Ascending aorta (tissue), 2 donors: Measurements from ENCODE around the gene FBXO28. TPM values are rescaled to one million over a fixed set of nuclear protein-coding genes. Genes with fewer than 3 reads are reported as not detected.

Experiments used
- DNase-seq, 2 donors: peaks; one replicate each; pipeline ENCODE4 v3.0.0-alpha.2; 2019; ENCODE audit warnings: low spot score in 2 of 2
- H3K27ac ChIP-seq, 2 donors: fragments of 200-600 bp; sonication (generic); one replicate each; pipeline ENCODE4 v1.5.1; 2016 to 2017; ENCODE audit warnings: mild to moderate bottlenecking in 1 of 2
- H3K27me3 ChIP-seq: fragments of 200-600 bp; sonication (generic); one replicate; pipeline ENCODE4 v1.5.1; 2017
- H3K36me3 ChIP-seq, 2 donors: fragments of 200-600 bp; sonication (generic); one replicate each; pipeline ENCODE4 v1.5.1; 2016
- H3K4me1 ChIP-seq, 2 donors: fragments of 200-600 bp; sonication (generic); one replicate each; pipeline ENCODE4 v1.5.1; 2016 to 2017; ENCODE audit warnings: mild to moderate bottlenecking in 1 of 2
- H3K4me3 ChIP-seq, 2 donors: fragments of 200-600 bp; sonication (generic); one replicate each; pipeline ENCODE4 v1.5.1; 2016 to 2017; ENCODE audit warnings: mild to moderate bottlenecking in 1 of 2
- H3K9me3 ChIP-seq, 2 donors: fragments of 200-600 bp; sonication (generic); one replicate each; pipeline ENCODE4 v1.5.1; 2016
- CTCF ChIP-seq, 3 experiments: fragments of 200-600 bp in 2 of 3; fragments of 450-650 bp in 1 of 3; sonication (generic) in 2 of 3; IDR thresholded peaks; one replicate each; pipeline ENCODE4 v1.5.1; 2016 to 2019; ENCODE audit warnings: antibody characterized with exemption in 3 of 3, mild to moderate bottlenecking in 1 of 3, moderate library complexity in 1 of 3
- intact Hi-C: fragments of 100-400 bp; cut with DNase I; formaldehyde crosslinking; loops from one replicate; pipeline ENCODE4 v1.15.1; 2023
- total RNA-seq: library from RNA; depleted of rRNA; stranded (reverse); fragments of >200 nt; gene quantifications from one replicate; pipeline ENCODE4 v1.1.0, GENCODE V29; 2016

The FBXO28 gene, protein sequence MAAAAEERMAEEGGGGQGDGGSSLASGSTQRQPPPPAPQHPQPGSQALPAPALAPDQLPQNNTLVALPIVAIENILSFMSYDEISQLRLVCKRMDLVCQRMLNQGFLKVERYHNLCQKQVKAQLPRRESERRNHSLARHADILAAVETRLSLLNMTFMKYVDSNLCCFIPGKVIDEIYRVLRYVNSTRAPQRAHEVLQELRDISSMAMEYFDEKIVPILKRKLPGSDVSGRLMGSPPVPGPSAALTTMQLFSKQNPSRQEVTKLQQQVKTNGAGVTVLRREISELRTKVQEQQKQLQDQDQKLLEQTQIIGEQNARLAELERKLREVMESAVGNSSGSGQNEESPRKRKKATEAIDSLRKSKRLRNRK
- total RNA-seq = 4.8 TPM

GRCh38 chr1:224113918-224114786 lies at the start of gene FBXO28:
TSS of gene FBXO28 (plus strand) at chr1:224114111. CDS start at chr1:224114130, 19 bp downstream.
- Histone ChIP-seq H3K36me3 (no peaks in the 10 kb centered on the region), H3K27ac (peak within 1 kb of the TSS; percentile 92 to 96), H3K27me3 (no peaks in the 10 kb centered on the region), H3K4me1 (peaks cover 5 to 14% of the 10 kb centered on the region in 2 donors), H3K9me3 (no peaks in the 10 kb centered on the region), H3K4me3 (peak within 1 kb of the TSS; percentile 85)
- peak; percentile 87 to 97 for DNase-seq
- TF ChIP-seq CTCF (IDR thresholded peaks at IDR 0.05) = no peak
- intact Hi-C loops = loop anchor here (1.0 to 5.0 kb wide), 3 partner anchors 69 to 219 kb away; partner anchors contain the start of gene DEGS1

- TF ChIP-seq CTCF (IDR thresholded peaks at IDR 0.05) = no peak
- no peaks in the 10 kb centered on the region for H3K4me1 ChIP-seq
- no peak overlapping the region for H3K4me3 ChIP-seq
- no peak overlapping the region for H3K27ac ChIP-seq
- no peaks in the 10 kb centered on the region for H3K36me3 ChIP-seq
- no peaks in the 10 kb centered on the region for H3K27me3 ChIP-seq
- peaks cover 0 to 4% of the 10 kb centered on the region in 2 donors for H3K9me3 ChIP-seq
- DNase-seq = no peak
- intact Hi-C loops = no loop called here
These were observed 49.8 kb upstream of the FBXO28 start for GRCh38 chr1:224064150-224064549.

GRCh38 chr1:224065455-224065854 lies 48.5 kb upstream of the FBXO28 start:
- H3K4me1 ChIP-seq = no peaks in the 10 kb centered on the region
- H3K9me3 ChIP-seq = no peaks in the 10 kb centered on the region
- intact Hi-C loops = no loop called here
- no peak for DNase-seq
- no peaks in the 10 kb centered on the region for H3K36me3 ChIP-seq
- H3K27me3 ChIP-seq = no peaks in the 10 kb centered on the region
- TF ChIP-seq CTCF (IDR thresholded peaks at IDR 0.05) = no peak
- no peak overlapping the region for H3K4me3 ChIP-seq
- H3K27ac ChIP-seq = no peak overlapping the region

GRCh38 chr1:224067207-224067606 lies 46.7 kb upstream of the FBXO28 start:
- H3K9me3 ChIP-seq = no peaks in the 10 kb centered on the region
- H3K36me3 ChIP-seq = no peaks in the 10 kb centered on the region
- H3K27ac ChIP-seq = no peak overlapping the region
- H3K27me3 ChIP-seq = no peaks in the 10 kb centered on the region
- no peak for DNase-seq
- no peaks in the 10 kb centered on the region for H3K4me1 ChIP-seq
- TF ChIP-seq CTCF (IDR thresholded peaks at IDR 0.05) = no peak
- H3K4me3 ChIP-seq = no peak overlapping the region
- intact Hi-C loops = no loop called here

DNA sequence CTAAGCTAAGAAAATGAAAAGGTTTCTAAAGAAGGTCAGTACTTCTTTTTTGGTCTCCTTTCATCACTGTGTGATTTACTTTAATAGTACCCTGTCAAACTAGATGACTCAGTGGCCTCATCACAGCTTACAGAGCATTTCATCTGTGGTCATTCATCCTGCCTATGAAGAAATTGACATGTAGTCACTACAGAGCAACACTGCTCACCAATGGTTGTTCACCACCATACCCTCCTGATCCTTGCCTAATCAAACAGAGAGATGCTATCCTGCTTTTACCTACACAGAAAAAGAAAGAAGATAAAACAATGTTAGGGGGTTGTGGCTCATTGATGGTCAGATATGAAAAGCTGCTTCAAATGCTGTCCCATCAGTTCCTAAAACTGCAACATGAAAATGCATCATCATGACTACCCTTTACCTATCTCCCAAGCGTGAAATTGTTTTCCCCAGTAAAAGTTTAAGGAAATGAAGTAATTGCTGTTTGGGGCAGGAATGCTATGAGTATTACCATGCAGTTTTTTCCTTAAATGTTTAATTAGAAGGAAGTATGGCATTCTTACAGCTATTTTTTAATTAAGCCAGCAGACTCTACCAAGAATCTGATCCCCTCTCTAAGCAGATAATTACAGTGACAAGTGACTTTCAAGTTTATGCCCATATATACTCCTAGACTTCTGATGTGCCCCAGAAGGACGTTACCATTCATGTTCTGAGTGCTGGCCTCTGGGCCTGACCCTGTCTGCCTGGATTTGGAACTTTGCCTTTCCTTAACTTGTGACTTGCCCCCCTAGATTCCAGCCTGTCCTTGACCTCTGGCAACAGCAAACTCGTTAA lies 46.1 kb upstream of the FBXO28 start:
- TF ChIP-seq CTCF (IDR thresholded peaks at IDR 0.05) = no peak
- Histone ChIP-seq H3K36me3 (no peaks in the 10 kb centered on the region), H3K9me3 (no peaks in the 10 kb centered on the region)

More for the DNA sequence above, 46.1 kb upstream of the FBXO28 start:
- DNase-seq = no peak
- Histone ChIP-seq H3K27ac (no peak overlapping the region), H3K27me3 (no peaks in the 10 kb centered on the region), H3K4me3 (no peak overlapping the region), H3K4me1 (no peaks in the 10 kb centered on the region)
- intact Hi-C loops = no loop called here
